K562 (cell line): ENCODE measurements around the gene PRR30. TPM values are rescaled to one million over a fixed set of nuclear protein-coding genes. Genes with fewer than 3 reads are reported as not detected.

Experiments
- CBX1 ChIP-seq: sonication (generic); IDR thresholded peaks from 2 replicates; pipeline ENCODE4 v1.6.1; 2016; ENCODE audit warnings: antibody characterized with exemption, low read depth, mild to moderate bottlenecking
- ETS2 ChIP-seq: IDR thresholded peaks from 2 replicates; pipeline ENCODE4 v1.6.1; 2016; ENCODE audit warnings: borderline replicate concordance, missing genetic modification characterization, mild to moderate bottlenecking, moderate library complexity, missing compliant biosample characterization; ENCODE audit not compliant: poor library complexity, severe bottlenecking
- FOXJ3 ChIP-seq: sonication (generic); formaldehyde crosslinking; IDR thresholded peaks from 2 replicates; pipeline ENCODE4 v1.4.0; 2020; ENCODE audit warnings: mild to moderate bottlenecking, missing genetic modification reagents
- NCOA1 ChIP-seq: fragments of 450-650 bp; IDR thresholded peaks from 2 replicates; pipeline ENCODE4 v1.6.1; 2016; ENCODE audit warnings: low read depth
- NCOA2 ChIP-seq, 2 experiments: fragments of 450-650 bp; IDR thresholded peaks; 2 replicates each; pipeline ENCODE4 v1.6.1; 2018; ENCODE audit warnings: mild to moderate bottlenecking in 2 of 2, moderate library complexity in 1 of 2; ENCODE audit not compliant: partially characterized antibody in 2 of 2
- NELFE ChIP-seq: IDR thresholded peaks from 2 replicates; pipeline ENCODE4 v1.6.1; 2011; ENCODE audit warnings: mild to moderate bottlenecking; ENCODE audit not compliant: insufficient read depth, insufficient read length
- NEUROD1 ChIP-seq: fragments of 150-350 bp; IDR thresholded peaks from 2 replicates; pipeline ENCODE4 v1.6.1; 2014; ENCODE audit warnings: borderline replicate concordance, low read length, low read depth; ENCODE audit not compliant: partially characterized antibody
- POLR2A ChIP-seq: fragments of 450-650 bp; conservative IDR thresholded peaks from 2 replicates; pipeline ENCODE4 v1.6.1; 2016
- PTTG1 ChIP-seq: fragments of 450-650 bp; IDR thresholded peaks from 2 replicates; pipeline ENCODE4 v1.6.1; 2016; ENCODE audit warnings: low read depth, mild to moderate bottlenecking, missing genetic modification characterization, missing compliant biosample characterization
- SMAD3 ChIP-seq: fragments of 450-650 bp; formaldehyde crosslinking; conservative IDR thresholded peaks from 2 replicates; pipeline ENCODE4 v1.4.0; 2020; ENCODE audit warnings: mild to moderate bottlenecking
- SP2 ChIP-seq: IDR thresholded peaks from 2 replicates; pipeline ENCODE4 v1.6.1; 2011; ENCODE audit warnings: mild to moderate bottlenecking, low read depth, low read length, moderate library complexity; ENCODE audit not compliant: poor library complexity, severe bottlenecking; ENCODE audit errors: extremely low read depth
- SUPT5H ChIP-seq: fragments of 450-650 bp; IDR thresholded peaks from 2 replicates; pipeline ENCODE4 v1.6.1; 2016
- TAF15 ChIP-seq: fragments of 200-400 bp; formaldehyde crosslinking; IDR thresholded peaks from 2 replicates; pipeline ENCODE4 v1.6.1; 2017; ENCODE audit warnings: mild to moderate bottlenecking, low read depth, low read length, moderate library complexity
- TRIM24 ChIP-seq, 2 experiments: fragments of 450-650 bp; IDR thresholded peaks; 2 replicates each; pipeline ENCODE4 v1.6.1; 2016
- ZNF12 ChIP-seq: sonication (generic); formaldehyde crosslinking; IDR thresholded peaks from 2 replicates; pipeline ENCODE4 v1.4.0; 2020; ENCODE audit warnings: mild to moderate bottlenecking, missing genetic modification reagents
- ZNF121 ChIP-seq: sonication (generic); formaldehyde crosslinking; conservative IDR thresholded peaks from 2 replicates; pipeline ENCODE4 v1.8.0; 2022; ENCODE audit warnings: missing genetic modification reagents
- ZNF184 ChIP-seq: sonication (generic); formaldehyde crosslinking; IDR thresholded peaks from 2 replicates; pipeline ENCODE4 v1.5.0; 2020; ENCODE audit warnings: missing genetic modification reagents
- ZNF224 ChIP-seq: sonication (generic); formaldehyde crosslinking; IDR thresholded peaks from 2 replicates; pipeline ENCODE4 v1.8.0; 2022; ENCODE audit warnings: mild to moderate bottlenecking, missing genetic modification reagents
- ZNF354B ChIP-seq: fragments of 250-450 bp; sonication (Bioruptor Pico); IDR thresholded peaks from 2 replicates; pipeline ENCODE4 v1.4.0; 2020
- ZNF41 ChIP-seq: fragments of 250-450 bp; sonication (Bioruptor Pico); conservative IDR thresholded peaks from 2 replicates; pipeline ENCODE4 v1.4.0; 2020; ENCODE audit warnings: mild to moderate bottlenecking
- ZNF57 ChIP-seq: fragments of 450-650 bp; formaldehyde crosslinking; IDR thresholded peaks from 2 replicates; pipeline ENCODE4 v1.4.0; 2020; ENCODE audit warnings: mild to moderate bottlenecking, moderate library complexity
- polyA plus RNA-seq, 8 experiments: library from polyadenylated mRNA; depleted of rRNA in 4 of 8; stranded (reverse) in 5 of 8; unstranded in 3 of 8; fragments of >200 nt; fragmentation: Nextera tagmentation in 2 of 8; fragmentation: Illumina TruSeq in 1 of 8; extraction: Ambion mirVana in 2 of 8; extraction: Trizol in 1 of 8; gene quantifications; 2 replicates each; pipeline versions ENCODE4 v1.2.1 to v1.2.3, GENCODE V29; 2011 to 2014; ENCODE audit warnings: inconsistent platforms in 1 of 8, missing spikeins in 1 of 8
- total RNA-seq, 7 experiments: library from RNA; depleted of rRNA in 6 of 7; stranded (reverse); fragments of >200 nt in 6 of 7; fragmentation: Illumina TruSeq in 2 of 7; extraction: Trizol in 2 of 7; gene quantifications; 2 replicates each; pipeline versions ENCODE4 v1.2.1 to v1.2.3, GENCODE V29; 2011 to 2021; ENCODE audit warnings: low replicate concordance in 1 of 7
- TF ChIP-seq, protein P1 (sequence below): fragments of 450-650 bp; IDR thresholded peaks from 2 replicates; pipeline ENCODE4 v1.6.1; 2016; ENCODE audit warnings: antibody characterized with exemption
- TF ChIP-seq, protein P2 (sequence below): fragments of 250-450 bp; sonication (Bioruptor Pico); IDR thresholded peaks from 2 replicates; pipeline ENCODE4 v1.4.0; 2020; ENCODE audit warnings: mild to moderate bottlenecking
- TF ChIP-seq, protein P3 (sequence below): fragments of 250-450 bp; sonication (Bioruptor Pico); IDR thresholded peaks from 2 replicates; pipeline ENCODE4 v1.5.0; 2020; ENCODE audit warnings: mild to moderate bottlenecking
- TF ChIP-seq, protein P4 (sequence below): fragments of 450-650 bp; formaldehyde crosslinking; IDR thresholded peaks from 2 replicates; pipeline ENCODE4 v1.4.0; 2020; ENCODE audit warnings: mild to moderate bottlenecking, moderate library complexity

Gene PRR30
- total and polyA plus RNA-seq, 9 of the 15 experiments (the other 6 are each of a cell fraction or from before 2014, with no cell fraction given), result not detected

DNA sequence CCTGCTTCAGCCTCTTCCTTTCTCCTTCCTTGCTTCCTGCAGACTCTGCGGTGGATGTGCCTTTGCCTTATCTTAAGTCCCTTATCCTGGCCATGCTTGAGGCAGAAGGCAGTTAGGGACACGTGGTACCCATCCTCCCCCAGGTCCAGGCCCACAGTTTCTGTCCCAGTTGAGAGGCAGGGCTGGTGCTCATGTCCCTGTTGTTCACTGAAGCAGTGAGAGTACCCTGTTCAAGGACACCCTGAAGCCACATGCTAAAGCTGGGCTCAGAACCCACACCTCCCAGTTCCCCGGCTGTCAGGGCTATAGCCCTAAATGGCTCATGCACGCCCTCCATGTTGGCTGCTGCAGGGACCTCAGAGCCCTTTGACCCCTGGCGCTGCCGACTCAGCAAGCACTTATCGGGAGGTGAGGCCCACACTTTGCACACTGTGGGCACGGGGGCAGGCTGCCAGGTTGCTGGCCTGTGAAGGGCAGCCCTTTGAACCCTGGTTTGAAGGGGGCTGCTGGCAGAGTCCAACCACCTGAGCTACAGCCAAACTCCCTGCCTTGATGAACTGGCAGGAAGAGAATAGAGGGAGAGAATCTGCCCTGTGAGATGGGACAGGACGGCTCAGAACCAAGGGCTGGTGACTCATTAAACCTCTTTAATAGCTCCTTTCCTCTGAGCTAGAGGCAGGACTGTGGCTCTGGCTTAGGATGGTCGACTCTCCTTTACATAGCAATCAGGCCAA is 46.3 kb downstream of the PRR30 start (continued):
- TF ChIP-seq, protein P1, sequence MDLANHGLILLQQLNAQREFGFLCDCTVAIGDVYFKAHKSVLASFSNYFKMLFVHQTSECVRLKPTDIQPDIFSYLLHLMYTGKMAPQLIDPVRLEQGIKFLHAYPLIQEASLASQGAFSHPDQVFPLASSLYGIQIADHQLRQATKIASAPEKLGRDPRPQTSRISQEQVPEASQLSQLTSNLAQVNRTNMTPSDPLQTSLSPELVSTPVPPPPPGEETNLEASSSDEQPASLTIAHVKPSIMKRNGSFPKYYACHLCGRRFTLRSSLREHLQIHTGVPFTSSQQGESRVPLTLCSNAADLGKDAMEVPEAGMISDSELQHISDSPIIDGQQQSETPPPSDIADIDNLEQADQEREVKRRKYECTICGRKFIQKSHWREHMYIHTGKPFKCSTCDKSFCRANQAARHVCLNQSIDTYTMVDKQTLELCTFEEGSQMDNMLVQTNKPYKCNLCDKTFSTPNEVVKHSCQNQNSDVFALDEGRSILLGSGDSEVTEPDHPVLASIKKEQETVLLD, result peak; percentile 29; the same call in 1 of the 2 replicates
- TF ChIP-seq, protein P2, sequence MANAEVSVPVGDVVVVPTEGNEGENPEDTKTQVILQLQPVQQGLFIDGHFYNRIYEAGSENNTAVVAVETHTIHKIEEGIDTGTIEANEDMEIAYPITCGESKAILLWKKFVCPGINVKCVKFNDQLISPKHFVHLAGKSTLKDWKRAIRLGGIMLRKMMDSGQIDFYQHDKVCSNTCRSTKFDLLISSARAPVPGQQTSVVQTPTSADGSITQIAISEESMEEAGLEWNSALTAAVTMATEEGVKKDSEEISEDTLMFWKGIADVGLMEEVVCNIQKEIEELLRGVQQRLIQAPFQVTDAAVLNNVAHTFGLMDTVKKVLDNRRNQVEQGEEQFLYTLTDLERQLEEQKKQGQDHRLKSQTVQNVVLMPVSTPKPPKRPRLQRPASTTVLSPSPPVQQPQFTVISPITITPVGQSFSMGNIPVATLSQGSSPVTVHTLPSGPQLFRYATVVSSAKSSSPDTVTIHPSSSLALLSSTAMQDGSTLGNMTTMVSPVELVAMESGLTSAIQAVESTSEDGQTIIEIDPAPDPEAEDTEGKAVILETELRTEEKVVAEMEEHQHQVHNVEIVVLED, result peak; percentile 34; the same call in 1 of the 2 replicates
- TF ChIP-seq, protein P3, sequence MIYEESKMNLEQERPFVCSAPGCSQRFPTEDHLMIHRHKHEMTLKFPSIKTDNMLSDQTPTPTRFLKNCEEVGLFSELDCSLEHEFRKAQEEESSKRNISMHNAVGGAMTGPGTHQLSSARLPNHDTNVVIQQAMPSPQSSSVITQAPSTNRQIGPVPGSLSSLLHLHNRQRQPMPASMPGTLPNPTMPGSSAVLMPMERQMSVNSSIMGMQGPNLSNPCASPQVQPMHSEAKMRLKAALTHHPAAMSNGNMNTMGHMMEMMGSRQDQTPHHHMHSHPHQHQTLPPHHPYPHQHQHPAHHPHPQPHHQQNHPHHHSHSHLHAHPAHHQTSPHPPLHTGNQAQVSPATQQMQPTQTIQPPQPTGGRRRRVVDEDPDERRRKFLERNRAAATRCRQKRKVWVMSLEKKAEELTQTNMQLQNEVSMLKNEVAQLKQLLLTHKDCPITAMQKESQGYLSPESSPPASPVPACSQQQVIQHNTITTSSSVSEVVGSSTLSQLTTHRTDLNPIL (CRISPR knock-in tag), result no peak
- TF ChIP-seq NEUROD1, result no peak
- TF ChIP-seq ZNF12 (CRISPR knock-in tag), result no peak
- no peak for TF ChIP-seq TAF15
- no peak for TF ChIP-seq PTTG1 (tag)
- TF ChIP-seq NCOA2 (IDR thresholded peaks at IDR 0.05; ENCODE audit: partially characterized antibody in 2 of 2), result no peak
- TF ChIP-seq SP2, result no peak
- TF ChIP-seq SUPT5H, result no peak
- no peak for TF ChIP-seq ZNF354B (CRISPR knock-in tag)
- no peak for TF ChIP-seq ZNF41 (CRISPR knock-in tag)
- TF ChIP-seq TRIM24 (IDR thresholded peaks at IDR 0.05), result no peak
- TF ChIP-seq FOXJ3, result no peak
- TF ChIP-seq CBX1, result no peak
- TF ChIP-seq ETS2 (tag), result no peak
- TF ChIP-seq ZNF121 (CRISPR knock-in tag), result no peak
- TF ChIP-seq ZNF57, result no peak
- no peak for TF ChIP-seq ZNF184
- no peak; the same call in 1 of the 2 replicates for TF ChIP-seq SMAD3
- TF ChIP-seq, protein P4, sequence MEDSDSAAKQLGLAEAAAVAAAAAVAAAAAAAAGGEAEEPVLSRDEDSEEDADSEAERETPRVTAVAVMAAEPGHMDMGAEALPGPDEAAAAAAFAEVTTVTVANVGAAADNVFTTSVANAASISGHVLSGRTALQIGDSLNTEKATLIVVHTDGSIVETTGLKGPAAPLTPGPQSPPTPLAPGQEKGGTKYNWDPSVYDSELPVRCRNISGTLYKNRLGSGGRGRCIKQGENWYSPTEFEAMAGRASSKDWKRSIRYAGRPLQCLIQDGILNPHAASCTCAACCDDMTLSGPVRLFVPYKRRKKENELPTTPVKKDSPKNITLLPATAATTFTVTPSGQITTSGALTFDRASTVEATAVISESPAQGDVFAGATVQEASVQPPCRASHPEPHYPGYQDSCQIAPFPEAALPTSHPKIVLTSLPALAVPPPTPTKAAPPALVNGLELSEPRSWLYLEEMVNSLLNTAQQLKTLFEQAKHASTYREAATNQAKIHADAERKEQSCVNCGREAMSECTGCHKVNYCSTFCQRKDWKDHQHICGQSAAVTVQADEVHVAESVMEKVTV (CRISPR knock-in tag), result no peak
- TF ChIP-seq POLR2A, result no peak
- TF ChIP-seq NCOA1, result peak; percentile 46; the same call in 1 of the 2 replicates
- no peak for TF ChIP-seq NELFE
- no peak for TF ChIP-seq ZNF224
